ENCODE data around the gene ZNF281.

DNA sequence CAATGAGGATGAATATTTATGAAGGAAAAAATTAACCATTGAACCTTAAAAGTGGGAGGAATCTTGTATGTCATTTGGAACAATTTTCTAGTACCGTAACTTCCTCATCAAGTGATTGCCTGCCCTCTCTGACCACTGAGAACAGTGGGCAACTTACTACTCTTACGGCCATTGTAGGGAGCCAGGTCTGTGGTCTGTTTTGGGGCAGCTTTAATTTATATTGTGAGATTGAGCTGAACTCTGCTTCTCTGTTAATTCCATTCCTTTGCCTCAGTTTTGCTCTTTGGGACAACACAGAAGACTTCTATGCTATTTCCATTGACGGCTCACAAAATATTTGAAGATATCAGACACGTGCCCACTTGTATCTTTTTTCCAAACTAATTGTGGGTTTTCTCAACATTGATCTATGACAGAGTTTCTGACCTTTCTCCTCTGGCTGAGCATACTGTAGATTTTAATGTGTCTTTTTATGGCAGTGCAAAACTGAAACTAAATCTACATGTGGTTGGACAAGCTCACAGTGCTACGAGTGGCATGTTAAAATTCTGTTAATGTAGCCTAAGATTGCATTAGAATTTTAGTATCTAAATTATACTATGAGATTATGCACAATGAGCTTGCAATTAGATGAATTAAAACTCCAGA lies 27.8 kb upstream of the ZNF281 start:
- TF ChIP-seq ZNF274 (IDR thresholded peaks at IDR 0.05; ENCODE audit: low read depth, low read length): no peak
- no peak for TF ChIP-seq YY1 (IDR thresholded peaks at IDR 0.05; ENCODE audit: insufficient read depth, insufficient read length)
